ENCODE measurements around the gene FARSB. TPM values are rescaled to one million over a fixed set of nuclear protein-coding genes. Genes with fewer than 3 reads are reported as not detected.

The FARSB gene
- total RNA-seq, 1 donor from 2014 or later: 9.6 TPM

GRCh38 chr2:222561817-222562645 is 93.9 kb downstream of the FARSB start:
- peak; percentile 22 to 65 for DNase-seq (ENCODE audit: low read depth in 2 of 2)

- DNase-seq (ENCODE audit: low read depth in 2 of 2): no peak
Measured at GRCh38 chr2:222561151-222561550, 94.7 kb downstream of the FARSB start.

- DNase-seq (ENCODE audit: low read depth in 2 of 2): no peak
Measured at GRCh38 chr2:222554517-222554916, 101.4 kb downstream of the FARSB start.

- DNase-seq (ENCODE audit: low read depth in 2 of 2): no peak
Measured at GRCh38 chr2:222548992-222549391, 106.9 kb downstream of the FARSB start.

- no peak for DNase-seq (ENCODE audit: low read depth in 2 of 2)
Measured at GRCh38 chr2:222547083-222547482, 108.8 kb downstream of the FARSB start.

- no peak for DNase-seq (ENCODE audit: low read depth in 2 of 2)
Measured at GRCh38 chr2:222545823-222546795, 109.8 kb downstream of the FARSB start.

GRCh38 chr2:222544661-222545060 is 111.2 kb downstream of the FARSB start:
- no peak for DNase-seq (ENCODE audit: low read depth in 2 of 2)

GRCh38 chr2:222538535-222538934 is 117.4 kb downstream of the FARSB start:
- no peak for DNase-seq (ENCODE audit: low read depth in 2 of 2)

GRCh38 chr2:222535477-222535876 is 120.4 kb downstream of the FARSB start:
- DNase-seq (ENCODE audit: low read depth in 2 of 2): no peak

GRCh38 chr2:222532315-222532714 is 123.6 kb downstream of the FARSB start:
- DNase-seq (ENCODE audit: low read depth in 2 of 2): no peak

- DNase-seq (ENCODE audit: low read depth in 2 of 2): no peak
Measured at GRCh38 chr2:222526480-222527277, 129.2 kb downstream of the FARSB start.

- DNase-seq (ENCODE audit: low read depth in 2 of 2): no peak
Measured at GRCh38 chr2:222525811-222526210, 130.1 kb downstream of the FARSB start.

- DNase-seq (ENCODE audit: low read depth in 2 of 2): no peak
Measured at GRCh38 chr2:222523783-222524544, 131.9 kb downstream of the FARSB start.

- DNase-seq (ENCODE audit: low read depth in 2 of 2): no peak
Measured at GRCh38 chr2:222522082-222522481, 133.8 kb downstream of the FARSB start.

GRCh38 chr2:222521099-222521498 is 134.8 kb downstream of the FARSB start:
- DNase-seq (ENCODE audit: low read depth in 2 of 2): no peak

Other genes starting within 250 kb of the FARSB start
- not detected in 2 replicates for gene SGPP2, start 231.5 kb downstream of the FARSB start, total RNA-seq
- gene MOGAT1, start 15.6 kb upstream of the FARSB start, total RNA-seq: not detected in 2 replicates
- gene ACSL3, start 204.9 kb upstream of the FARSB start, total RNA-seq: 105 and 136 TPM in 2 replicates